EH (cell line): Measurements from ENCODE around the gene TMEM117.
A peak's percentile ranks its signal among the peaks of the same experiment; 100 is the strongest.

Experiments used
- DNase-seq: peaks from one replicate; pipeline ENCODE4 v3.0.0-alpha.2; 2015; ENCODE audit warnings: low read depth

Gene TMEM117

GRCh38 chr12:43964033-43964432 lies 128.2 kb downstream of the TMEM117 start:
- DNase-seq: no peak

GRCh38 chr12:43964961-43965360 lies 129.1 kb downstream of the TMEM117 start:
- no peak for DNase-seq

GRCh38 chr12:43965899-43966298 lies 130.0 kb downstream of the TMEM117 start:
- DNase-seq: no peak

GRCh38 chr12:43968736-43969135 lies 132.9 kb downstream of the TMEM117 start:
- no peak for DNase-seq

GRCh38 chr12:43969882-43970281 lies 134.0 kb downstream of the TMEM117 start:
- DNase-seq: peak; percentile 38

GRCh38 chr12:43973385-43973784 lies 137.5 kb downstream of the TMEM117 start:
- DNase-seq: no peak

- DNase-seq: no peak
Measured at GRCh38 chr12:43973993-43974392, 138.1 kb downstream of the TMEM117 start.

GRCh38 chr12:43976027-43976426 lies 140.1 kb downstream of the TMEM117 start:
- peak; percentile 3 for DNase-seq

- DNase-seq: peak; percentile 3
Measured at GRCh38 chr12:43978556-43978955, 142.7 kb downstream of the TMEM117 start.

GRCh38 chr12:43979450-43979849 lies 143.6 kb downstream of the TMEM117 start:
- no peak for DNase-seq

GRCh38 chr12:43980627-43981191 lies 144.8 kb downstream of the TMEM117 start:
- no peak for DNase-seq

- DNase-seq: no peak
Measured at GRCh38 chr12:43981726-43982125, 145.8 kb downstream of the TMEM117 start.

- no peak for DNase-seq
Measured at GRCh38 chr12:43982544-43982943, 146.7 kb downstream of the TMEM117 start.

- peak; percentile 6 for DNase-seq
Measured at GRCh38 chr12:43988838-43989560, 153.1 kb downstream of the TMEM117 start.

- no peak for DNase-seq
Measured at GRCh38 chr12:43992856-43993255, 157.0 kb downstream of the TMEM117 start.

GRCh38 chr12:44000309-44000952 lies 164.6 kb downstream of the TMEM117 start:
- peak; percentile 57 for DNase-seq

GRCh38 chr12:44002607-44003006 lies 166.7 kb downstream of the TMEM117 start:
- DNase-seq: no peak

- no peak for DNase-seq
Measured at GRCh38 chr12:44003721-44004120, 167.8 kb downstream of the TMEM117 start.

- DNase-seq: peak; percentile 63
Measured at GRCh38 chr12:44015333-44015941, 179.6 kb downstream of the TMEM117 start.

GRCh38 chr12:44017216-44017615 lies 181.3 kb downstream of the TMEM117 start:
- DNase-seq: no peak

- DNase-seq: no peak
Measured at GRCh38 chr12:44019118-44019517, 183.2 kb downstream of the TMEM117 start.

GRCh38 chr12:44020555-44020954 lies 184.7 kb downstream of the TMEM117 start:
- DNase-seq: no peak

GRCh38 chr12:44021471-44021971 lies 185.6 kb downstream of the TMEM117 start:
- DNase-seq: no peak
